HepG2 (cell line): Measurements from ENCODE around the gene APEX1. TPM values are rescaled to one million over a fixed set of nuclear protein-coding genes. Genes with fewer than 3 reads are reported as not detected.

Experiments
- ATAC-seq: fragments of 200-7000 bp; cut with Tn5 transposase; 3 replicates; pipeline ENCODE4 v1.9.1; 2020; ENCODE audit warnings: mild to moderate bottlenecking, moderate library complexity
- BruUV-seq: library from RNA; stranded (reverse); fragments of 400-500 nt; replicated peaks from 2 replicates; lab custom pipeline; 2021; lab: Mats Ljungman, UMichigan
- CTCF ChIA-PET: fragments of 300-600 bp; formaldehyde crosslinking; extraction: SDS; loops from one replicate; lab custom pipeline; 2021; ENCODE audit warnings: low total read pairs, inconsistent platforms, low intra/inter-chr PET ratio; lab: Yijun Ruan, JAX
- POLR2A ChIA-PET: fragments of 350-600 bp; sonication (Branson Sonifier 250); formaldehyde crosslinking; loops from one replicate; lab custom pipeline; 2020; ENCODE audit warnings: antibody characterized with exemption, inconsistent platforms; lab: Yijun Ruan, JAX
- DNase-seq: peaks from one replicate; pipeline ENCODE4 v3.0.0-alpha.2; 2015; ENCODE audit warnings: low spot score
- FAIRE-seq: peaks from 3 replicates; lab custom pipeline; 2011; peaks lifted over from hg19 to GRCh38; lab: Jason Lieb, UNC
- H2AFZ ChIP-seq: one replicate; pipeline ENCODE4 v1.6.1; 2011; ENCODE audit warnings: low read length, inconsistent platforms
- H3K27ac ChIP-seq: fragments of 300-600 bp; 3 replicates; pipeline ENCODE4 v1.8.0; 2011; ENCODE audit warnings: mixed run types, mild to moderate bottlenecking, mixed read lengths, low read length, inconsistent platforms; ENCODE audit not compliant: insufficient read depth; ENCODE audit errors: extremely low read length
- H3K27me3 ChIP-seq, 2 experiments: fragments of 200-600 bp in 1 of 2; 2 replicates in 1 of 2; 3 replicates in 1 of 2; pipeline versions ENCODE4 v1.6.0 to v1.8.0; 2011; ENCODE audit warnings: low read length in 2 of 2, mild to moderate bottlenecking in 2 of 2, moderate library complexity in 2 of 2, inconsistent platforms in 1 of 2; ENCODE audit not compliant: insufficient read depth in 2 of 2, control insufficient read depth in 1 of 2
- H3K36me3 ChIP-seq, 2 experiments: fragments of 200-600 bp in 1 of 2; replicated peaks in 1 of 2; 2 replicates in 1 of 2; 3 replicates in 1 of 2; pipeline versions ENCODE4 v1.5.1 to v1.8.0; 2011; ENCODE audit warnings: low read length in 2 of 2, inconsistent platforms in 1 of 2; ENCODE audit not compliant: insufficient read depth in 2 of 2, control insufficient read depth in 1 of 2
- H3K4me1 ChIP-seq: 2 replicates; pipeline ENCODE4 v1.5.1; 2012; ENCODE audit warnings: low read length, inconsistent platforms; ENCODE audit not compliant: insufficient read depth
- H3K4me2 ChIP-seq: 2 replicates; pipeline ENCODE4 v1.6.0; 2011; ENCODE audit warnings: low read depth, low read length, inconsistent platforms
- H3K4me3 ChIP-seq, 3 experiments: fragments of 200-600 bp in 1 of 3; sonication (generic), shearing (Covaris generic) in 1 of 3; replicated peaks in 1 of 3; 2 replicates each; pipeline ENCODE4 v1.5.1; 2011 to 2016; ENCODE audit warnings: low read length in 3 of 3, inconsistent platforms in 2 of 3, low read depth in 2 of 3, mild to moderate bottlenecking in 2 of 3, control low read depth in 1 of 3, mixed read lengths in 1 of 3; ENCODE audit not compliant: insufficient read depth in 1 of 3
- H3K79me2 ChIP-seq: one replicate; pipeline ENCODE4 v1.6.1; 2011; ENCODE audit warnings: low read length, inconsistent platforms; ENCODE audit not compliant: insufficient read depth
- H3K9ac ChIP-seq: 2 replicates; pipeline ENCODE4 v1.6.0; 2011; ENCODE audit warnings: mild to moderate bottlenecking, low read depth, low read length, inconsistent platforms; ENCODE audit not compliant: insufficient read depth
- H3K9me3 ChIP-seq: 2 replicates; pipeline ENCODE4 v1.5.1; 2012; ENCODE audit warnings: mild to moderate bottlenecking, low read length
- H4K20me1 ChIP-seq: 2 replicates; pipeline ENCODE4 v1.6.0; 2011; ENCODE audit warnings: inconsistent platforms, mild to moderate bottlenecking, low read length, moderate library complexity; ENCODE audit not compliant: insufficient read depth
- ATF7 ChIP-seq, 2 experiments: fragments of 450-650 bp in 1 of 2; sonication (generic) in 1 of 2; formaldehyde crosslinking in 1 of 2; IDR thresholded peaks; 2 replicates each; pipeline versions ENCODE4 v1.4.0 to v1.6.1; 2016 to 2020; ENCODE audit warnings: antibody characterized with exemption in 1 of 2, mild to moderate bottlenecking in 1 of 2, missing genetic modification reagents in 1 of 2
- CBX5 ChIP-seq: sonication (generic); formaldehyde crosslinking; IDR thresholded peaks from 2 replicates; pipeline ENCODE4 v1.4.0; 2020; ENCODE audit warnings: missing genetic modification reagents, borderline replicate concordance
- ESRRA ChIP-seq: sonication (generic); formaldehyde crosslinking; IDR thresholded peaks from 2 replicates; pipeline ENCODE4 v1.5.1; 2020; ENCODE audit warnings: mild to moderate bottlenecking, low read depth, missing genetic modification reagents
- MED8 ChIP-seq: sonication (generic); formaldehyde crosslinking; IDR thresholded peaks from 2 replicates; pipeline ENCODE4 v1.8.1; 2023; ENCODE audit warnings: mild to moderate bottlenecking, missing genetic modification reagents; ENCODE audit not compliant: insufficient replicate concordance
- NFAT5 ChIP-seq: sonication (generic); formaldehyde crosslinking; IDR thresholded peaks from 2 replicates; pipeline ENCODE4 v1.4.0; 2020; ENCODE audit warnings: missing genetic modification reagents
- NR2F6 ChIP-seq, 2 experiments: IDR thresholded peaks; 2 replicates each; pipeline ENCODE4 v1.6.1; 2016; ENCODE audit warnings: antibody characterized with exemption in 1 of 2, mild to moderate bottlenecking in 1 of 2
- RARA ChIP-seq: IDR thresholded peaks from 2 replicates; pipeline ENCODE4 v1.6.1; 2016; ENCODE audit warnings: missing genetic modification reagents, missing compliant biosample characterization
- SAFB2 ChIP-seq: sonication (generic); formaldehyde crosslinking; IDR thresholded peaks from 2 replicates; pipeline ENCODE4 v1.5.1; 2020; ENCODE audit warnings: missing genetic modification reagents, low read depth, mild to moderate bottlenecking, borderline replicate concordance
- SAP130 ChIP-seq: IDR thresholded peaks from 2 replicates; pipeline ENCODE4 v1.6.1; 2016; ENCODE audit warnings: low read depth
- SMAD3 ChIP-seq: sonication (generic); formaldehyde crosslinking; IDR thresholded peaks from 2 replicates; pipeline ENCODE4 v1.4.0; 2020; ENCODE audit warnings: missing genetic modification reagents
- TFAP4 ChIP-seq: sonication (generic); IDR thresholded peaks from 2 replicates; pipeline ENCODE4 v1.6.1; 2016; ENCODE audit warnings: low read depth, borderline replicate concordance
- YEATS2 ChIP-seq: sonication (generic); formaldehyde crosslinking; IDR thresholded peaks from 2 replicates; pipeline ENCODE4 v1.4.0; 2020; ENCODE audit warnings: missing genetic modification reagents, borderline replicate concordance
- ZNF12 ChIP-seq: sonication (generic); formaldehyde crosslinking; IDR thresholded peaks from 2 replicates; pipeline ENCODE4 v1.5.0; 2020; ENCODE audit warnings: missing genetic modification reagents
- ZNF138 ChIP-seq: sonication (generic); formaldehyde crosslinking; IDR thresholded peaks from 2 replicates; pipeline ENCODE4 v1.5.0; 2020; ENCODE audit warnings: mild to moderate bottlenecking, low read depth, missing genetic modification reagents
- WGBS: methylation state at CpG from one replicate; pipeline ENCODE4 v1.1.6; 2017; ENCODE audit warnings: low lambda C conversion rate; 5-methylcytosine and 5-hydroxymethylcytosine counted together
- in situ Hi-C: cut with HindIII; loops from 2 replicates; pipeline ENCODE4 v1.10.0; 2017; ENCODE audit warnings: low pct_unique_long_range_greater_than_20kb; ENCODE audit not compliant: extremely low pct_ligation_motif_present
- intact Hi-C: fragments of 100-400 bp; cut with micrococcal nuclease; formaldehyde crosslinking; loops from one replicate; pipeline ENCODE4 v1.10.0; 2022; ENCODE audit not compliant: unreplicated experiment
- polyA plus RNA-seq, 8 experiments: library from polyadenylated mRNA; depleted of rRNA in 3 of 8; stranded (reverse) in 7 of 8; unstranded in 1 of 8; fragments of >200 nt; fragmentation: Illumina TruSeq in 4 of 8; extraction: Trizol in 4 of 8; gene quantifications; 2 replicates each; pipeline versions ENCODE4 v1.2.1 to v1.2.3, GENCODE V29; 2011 to 2016; ENCODE audit warnings: low read depth in 4 of 8, missing spikeins in 1 of 8, mixed read lengths in 1 of 8; ENCODE audit not compliant: insufficient read depth in 1 of 8
- total RNA-seq, 5 experiments: library from RNA; depleted of rRNA; stranded (reverse); fragments of >200 nt; fragmentation: Illumina TruSeq; extraction: Trizol; gene quantifications; 2 replicates each; pipeline ENCODE4 v1.2.3, GENCODE V29; 2016; ENCODE audit warnings: low read depth in 1 of 5
- TF ChIP-seq, protein P1 (sequence below): IDR thresholded peaks from 2 replicates; pipeline ENCODE4 v1.6.1; 2018; ENCODE audit warnings: missing genetic modification reagents

APEX1 gene
- total and polyA plus RNA-seq, 2 of the 13 experiments (the other 11 are each of a cell fraction or from before 2014, with no cell fraction given): 171 to 405 TPM

DNA sequence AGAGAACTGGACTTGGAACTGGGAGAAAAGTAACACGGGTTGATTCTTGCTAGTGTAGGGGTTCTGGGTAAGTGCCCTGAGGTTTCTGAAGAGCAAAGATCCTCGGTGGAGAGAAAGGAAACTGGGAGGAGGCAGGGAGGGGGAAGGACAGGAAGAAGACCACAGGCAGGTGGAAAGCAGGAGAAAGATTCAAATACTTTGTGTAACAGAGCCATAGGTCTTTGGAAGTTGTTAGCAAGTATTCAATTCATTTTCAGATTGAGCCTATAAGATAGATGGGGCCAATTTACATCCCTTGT, 15.5 kb downstream of the APEX1 start (continued):
- TF ChIP-seq SMAD3 (CRISPR knock-in tag) (no peak), SAP130 (CRISPR knock-in tag) (peak; percentile 3; the same call in 1 of the 2 replicates), MED8 (CRISPR knock-in tag) (no peak)

GRCh38 chr14:20472536-20473169, 17.6 kb downstream of the APEX1 start:
- intact Hi-C loops: loop anchor here (1.0 kb wide), 1 partner anchor 16 kb away; no protein-coding TSS in a partner anchor
- Histone ChIP-seq H3K27ac (no peak overlapping the region), H2AFZ (no peak overlapping the region), H4K20me1 (no peaks in the 10 kb centered on the region), H3K4me2 (0 out of 2 replicates have a peak overlapping the region, but pooled peaks have one; percentile 4), H3K4me3 (no peak overlapping the region), H3K9me3 (no peaks in the 10 kb centered on the region), H3K27me3 (no peaks in the 10 kb centered on the region), H3K4me1 (peaks cover 40% of the 10 kb centered on the region), H3K9ac (no peak overlapping the region), H3K79me2 (peaks cover 17% of the 10 kb centered on the region), H3K36me3 (peaks cover 17 to 44% of the 10 kb centered on the region in 2 experiments)
- ChIA-PET CTCF (no interaction called here), POLR2A (interaction anchor here (0.7 to 3.7 kb wide), 4 partner anchors 8 to 129 kb away, joined by 3 to 12 read pairs (median 5); partner anchors contain the start of genes APEX1, OSGEP, PARP2 and PIP4P1)
- WGBS: 61% methylated on average over 2 of the region's 2 CpGs
- FAIRE-seq: no peak
- no peak for DNase-seq
- BruUV-seq: no TSS peak
- in situ Hi-C loops: loop anchor here (25.0 kb wide), 2 partner anchors 135 to 140 kb away; partner anchors contain the start of genes CCNB1IP1 and PARP2
- no peak for ATAC-seq
- TF ChIP-seq TFAP4: peak; percentile 66
- no peak for TF ChIP-seq ESRRA (CRISPR knock-in tag)
- no peak for TF ChIP-seq CBX5
- no peak for TF ChIP-seq YEATS2
- no peak for TF ChIP-seq SAFB2 (CRISPR knock-in tag)
- no peak for TF ChIP-seq NFAT5 (CRISPR knock-in tag)
- TF ChIP-seq, protein P1, sequence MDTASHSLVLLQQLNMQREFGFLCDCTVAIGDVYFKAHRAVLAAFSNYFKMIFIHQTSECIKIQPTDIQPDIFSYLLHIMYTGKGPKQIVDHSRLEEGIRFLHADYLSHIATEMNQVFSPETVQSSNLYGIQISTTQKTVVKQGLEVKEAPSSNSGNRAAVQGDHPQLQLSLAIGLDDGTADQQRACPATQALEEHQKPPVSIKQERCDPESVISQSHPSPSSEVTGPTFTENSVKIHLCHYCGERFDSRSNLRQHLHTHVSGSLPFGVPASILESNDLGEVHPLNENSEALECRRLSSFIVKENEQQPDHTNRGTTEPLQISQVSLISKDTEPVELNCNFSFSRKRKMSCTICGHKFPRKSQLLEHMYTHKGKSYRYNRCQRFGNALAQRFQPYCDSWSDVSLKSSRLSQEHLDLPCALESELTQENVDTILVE (CRISPR knock-in tag): no peak
- no peak for TF ChIP-seq ATF7 (IDR thresholded peaks at IDR 0.05)
- TF ChIP-seq ATF7 (CRISPR knock-in tag; IDR thresholded peaks at IDR 0.05): no peak
- no peak for TF ChIP-seq ZNF12 (CRISPR knock-in tag)
- no peak for TF ChIP-seq ZNF138 (CRISPR knock-in tag)
- peak; percentile 71 for TF ChIP-seq NR2F6 (IDR thresholded peaks at IDR 0.05)
- TF ChIP-seq NR2F6 (CRISPR knock-in tag; IDR thresholded peaks at IDR 0.05): no peak
- TF ChIP-seq RARA (CRISPR knock-in tag): peak; percentile 73
